HG03521 (cell line): ENCODE data around the gene MAPK12.

ENCODE experiments used
- ATAC-seq: cut with Tn5 transposase; IDR thresholded peaks from one replicate; pipeline ENCODE4 v1.9.1; 2021; ENCODE audit warnings: mild to moderate bottlenecking, moderate library complexity; ENCODE audit not compliant: unreplicated experiment

MAPK12 gene

DNA sequence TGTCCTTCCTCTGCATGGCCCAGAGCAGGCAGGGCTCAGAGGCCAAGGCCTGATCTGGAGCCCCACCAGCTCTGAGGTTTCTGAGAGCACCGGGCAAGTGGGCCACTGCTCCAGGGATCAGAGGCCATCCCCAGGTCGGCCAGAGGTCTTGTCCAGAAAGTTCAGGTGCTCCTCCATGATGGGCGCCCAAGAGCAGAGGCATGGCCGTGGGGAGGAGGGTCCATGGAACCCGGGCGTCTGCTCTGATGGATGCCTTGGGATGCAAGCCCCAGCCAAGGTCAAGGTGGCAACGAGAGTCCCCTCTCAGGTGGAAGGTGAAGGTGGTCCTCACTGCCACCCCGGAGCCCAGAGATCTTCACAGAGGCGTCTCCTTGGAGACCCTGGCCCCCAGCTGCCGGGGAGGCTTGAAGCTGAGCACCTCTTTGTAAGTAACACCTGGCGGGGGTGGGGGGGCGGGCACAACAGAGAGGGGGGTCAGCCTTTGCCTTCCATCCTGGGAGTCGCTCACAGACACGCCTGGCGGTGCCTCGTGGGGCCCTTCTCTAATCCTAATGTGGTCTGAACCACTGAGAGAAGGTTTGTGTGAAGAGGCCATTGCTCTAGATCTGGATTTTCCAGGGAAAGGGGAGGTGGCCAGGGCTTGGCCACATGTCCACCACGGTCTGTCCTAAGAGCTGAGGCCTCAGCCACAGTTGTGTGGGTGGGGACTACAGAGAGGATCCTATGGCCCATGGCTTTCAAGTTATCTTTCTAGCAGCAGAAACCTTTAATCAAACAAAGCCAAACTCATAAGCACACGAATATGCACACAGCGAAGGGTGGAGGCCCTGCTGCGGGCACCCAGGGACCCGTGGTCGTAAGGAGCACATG is 8.2 kb downstream of the MAPK12 start:
- no peak for ATAC-seq

DNA sequence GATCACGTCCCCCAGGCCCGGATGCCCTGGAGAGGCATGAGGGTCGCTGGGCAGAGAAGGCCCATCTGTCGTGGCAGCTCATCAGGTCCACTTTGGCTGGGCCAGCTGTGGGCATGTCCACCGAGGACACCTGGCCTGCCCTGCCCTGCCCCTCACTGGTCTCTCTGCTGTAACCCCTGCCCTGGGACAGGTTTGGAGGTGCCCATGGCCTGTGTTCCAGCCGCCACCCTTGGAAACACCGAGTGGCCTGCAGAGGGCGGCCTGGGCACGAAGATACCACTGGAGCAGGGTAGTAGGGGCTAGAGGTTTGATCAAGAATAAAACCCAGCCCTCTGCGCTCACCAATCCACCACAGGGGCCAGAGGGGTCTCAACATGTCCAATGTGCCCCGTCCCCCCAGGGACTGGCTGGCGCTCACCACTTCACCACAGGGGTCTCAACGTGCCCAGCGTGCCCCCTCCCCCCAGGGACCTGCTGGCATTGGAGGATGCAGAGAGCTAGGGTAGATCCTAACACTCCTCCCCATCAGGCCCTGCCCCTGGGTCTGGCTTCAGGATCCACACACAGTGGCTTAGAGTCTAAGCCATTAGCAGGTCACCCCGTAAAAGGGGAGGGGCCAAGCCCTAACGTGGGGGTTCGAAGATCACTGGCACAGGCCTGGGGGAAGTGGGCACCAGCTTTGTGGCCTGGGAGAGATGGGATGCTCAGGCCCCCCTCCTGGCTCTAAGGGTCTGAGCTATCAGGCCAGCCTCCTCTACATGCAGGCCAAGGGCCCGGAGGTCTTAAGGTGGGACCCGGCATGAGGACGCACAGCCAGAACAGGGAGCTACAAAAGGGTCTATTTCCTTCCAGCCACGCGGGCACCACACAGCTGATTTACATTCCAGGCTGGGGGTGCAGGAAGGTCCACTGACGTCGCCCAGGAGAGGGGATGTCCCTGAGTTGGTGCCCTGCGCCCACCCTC is 9.1 kb downstream of the MAPK12 start:
- ATAC-seq: no peak

DNA sequence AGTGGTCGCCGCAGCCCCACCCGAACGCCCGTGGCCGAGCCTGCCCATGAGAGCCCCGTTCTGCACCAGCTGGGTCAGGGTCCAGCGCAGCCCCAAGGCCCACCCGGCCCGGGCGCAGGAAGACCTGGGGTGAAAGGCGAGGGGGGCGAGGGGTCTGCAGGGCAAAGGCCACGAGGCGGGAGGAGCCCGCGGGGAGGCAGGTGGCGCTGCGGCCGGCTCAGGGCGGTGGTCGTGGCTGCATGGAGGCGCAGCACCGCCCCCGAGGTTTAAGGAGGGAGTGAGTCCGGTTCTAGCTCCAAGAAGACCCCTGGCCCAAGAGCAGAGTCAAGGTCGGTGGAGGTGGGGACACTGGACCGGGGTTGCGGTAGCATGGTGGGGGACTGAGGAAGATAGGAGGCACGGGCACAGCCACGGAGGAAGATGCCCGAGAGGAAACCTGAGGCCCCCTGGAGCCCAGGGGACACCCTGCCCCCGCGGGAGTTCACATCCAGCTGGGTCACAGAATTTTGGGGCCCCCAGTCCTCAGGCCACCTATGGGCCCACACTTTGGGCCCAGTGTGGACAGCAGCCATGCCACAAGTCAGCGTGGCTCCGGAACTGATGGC is 9.9 kb downstream of the MAPK12 start:
- ATAC-seq: no peak

DNA sequence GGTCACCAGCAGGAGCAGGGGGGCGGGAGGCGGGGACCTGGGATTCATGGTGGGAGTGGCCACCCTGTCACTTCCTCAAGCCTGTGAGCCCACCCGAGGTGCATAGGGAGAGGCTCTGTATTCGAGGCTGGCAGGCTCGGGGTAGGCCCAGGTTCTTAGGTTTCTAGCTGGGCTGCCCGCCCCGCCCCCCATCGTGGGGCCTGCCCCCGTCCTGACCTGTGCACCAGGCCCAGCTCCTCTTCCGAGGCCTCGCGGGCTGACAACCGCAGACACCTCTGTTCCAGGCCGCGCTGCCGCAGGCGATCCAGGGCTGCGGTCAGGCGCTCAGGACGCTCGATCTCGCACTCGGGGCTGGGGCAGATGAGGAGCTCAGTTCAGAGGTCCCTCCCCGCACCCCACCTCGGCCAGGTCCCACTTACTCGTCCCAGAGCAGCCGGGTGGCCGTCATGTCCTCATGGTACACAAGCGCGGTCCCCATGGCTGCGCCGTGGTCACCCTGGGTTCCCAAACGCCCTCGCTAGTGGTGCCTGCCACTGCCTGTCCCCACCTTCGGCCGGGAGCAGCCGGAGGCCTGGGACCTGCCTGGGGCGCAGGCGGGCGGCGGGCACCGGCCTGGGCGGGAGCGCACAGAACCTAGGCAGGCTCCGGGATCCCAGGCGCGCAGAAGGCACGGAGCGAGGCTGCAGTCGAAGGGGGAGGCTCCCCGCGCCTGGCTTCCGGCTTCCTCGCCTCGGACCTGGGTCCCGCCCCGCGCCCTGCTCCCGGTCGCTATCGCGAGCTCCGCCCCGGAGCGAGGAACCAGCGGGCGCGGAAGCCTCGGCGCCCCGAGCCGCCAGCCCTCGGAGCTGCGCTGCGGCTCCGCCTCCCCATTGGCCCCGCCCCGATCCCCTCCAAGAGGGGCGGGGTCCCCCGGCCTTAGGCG is 10.7 kb downstream of the MAPK12 start, which contains the start of gene HDAC10:
HDAC10 (minus strand) TSS at position 711 of the 922 bp plus-strand sequence; CDS start at position 478, 233 bp downstream.
- ATAC-seq: peak; percentile 56

- ATAC-seq: no peak
These were observed 11.3 kb downstream of the MAPK12 start for GRCh38 chr22:50250249-50250554.

- no peak for ATAC-seq
These were observed 11.9 kb downstream of the MAPK12 start for GRCh38 chr22:50249341-50250248.

DNA sequence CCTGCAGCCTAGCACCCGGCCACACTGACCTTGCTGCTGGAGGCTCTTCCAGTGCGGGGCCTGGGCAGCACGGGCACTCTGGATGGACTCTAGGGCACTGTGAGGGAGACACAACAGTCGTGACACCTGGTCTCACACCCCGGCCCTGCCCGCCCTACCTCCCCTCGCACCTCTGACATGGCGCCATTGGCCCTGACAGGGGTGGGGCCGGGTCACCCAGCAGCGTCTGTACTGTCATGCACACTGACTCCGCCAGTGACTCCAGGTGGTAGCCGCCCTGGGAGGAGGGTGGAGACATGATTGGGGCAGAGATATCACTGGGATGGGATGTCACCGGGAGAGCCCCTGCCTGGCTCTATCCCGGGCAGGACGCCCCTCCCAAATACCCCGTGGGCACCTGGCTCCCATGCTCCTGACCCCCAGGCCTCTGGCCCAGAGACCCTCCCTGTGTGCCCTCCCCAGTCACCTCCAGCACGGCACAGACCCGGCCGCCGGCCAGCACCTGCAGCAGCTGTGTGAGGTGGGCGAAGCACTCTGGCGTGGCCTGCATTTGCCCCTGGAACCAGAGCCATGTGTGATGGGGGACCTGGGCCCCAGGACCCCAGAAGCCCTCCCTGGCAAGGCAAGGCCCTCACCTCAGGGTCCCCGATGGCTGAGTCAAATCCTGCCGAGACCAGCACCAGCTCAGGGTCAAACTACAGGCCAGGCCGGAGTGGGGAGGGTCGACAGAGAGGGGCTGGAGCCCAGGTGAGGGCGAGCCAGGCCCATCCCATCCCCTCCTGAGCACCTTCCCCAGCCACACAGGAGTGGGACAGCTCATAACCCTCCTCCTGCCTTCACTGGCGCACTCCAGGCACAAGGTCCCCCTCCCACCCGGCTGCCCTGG is 13.0 kb downstream of the MAPK12 start:
- no peak for ATAC-seq

DNA sequence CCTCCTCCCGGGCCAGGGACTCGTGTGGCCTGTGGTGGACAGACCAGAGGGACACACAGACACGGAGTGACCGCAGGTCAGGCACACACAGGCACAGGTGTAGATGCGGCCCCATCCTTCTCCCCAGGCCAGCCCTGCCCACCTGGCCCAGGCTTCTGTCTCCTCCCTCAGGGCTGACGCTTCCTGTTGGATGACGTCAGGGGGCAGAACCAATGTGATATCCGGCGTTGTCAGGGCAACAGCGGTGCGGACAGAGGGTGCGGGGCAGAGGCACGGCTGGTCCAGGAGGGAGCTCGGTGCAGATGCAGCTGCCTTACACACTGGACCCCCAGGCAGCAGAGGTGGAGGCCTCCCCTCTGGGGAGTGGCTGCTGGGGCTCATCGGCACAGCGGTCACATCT is 13.7 kb downstream of the MAPK12 start:
- no peak for ATAC-seq

DNA sequence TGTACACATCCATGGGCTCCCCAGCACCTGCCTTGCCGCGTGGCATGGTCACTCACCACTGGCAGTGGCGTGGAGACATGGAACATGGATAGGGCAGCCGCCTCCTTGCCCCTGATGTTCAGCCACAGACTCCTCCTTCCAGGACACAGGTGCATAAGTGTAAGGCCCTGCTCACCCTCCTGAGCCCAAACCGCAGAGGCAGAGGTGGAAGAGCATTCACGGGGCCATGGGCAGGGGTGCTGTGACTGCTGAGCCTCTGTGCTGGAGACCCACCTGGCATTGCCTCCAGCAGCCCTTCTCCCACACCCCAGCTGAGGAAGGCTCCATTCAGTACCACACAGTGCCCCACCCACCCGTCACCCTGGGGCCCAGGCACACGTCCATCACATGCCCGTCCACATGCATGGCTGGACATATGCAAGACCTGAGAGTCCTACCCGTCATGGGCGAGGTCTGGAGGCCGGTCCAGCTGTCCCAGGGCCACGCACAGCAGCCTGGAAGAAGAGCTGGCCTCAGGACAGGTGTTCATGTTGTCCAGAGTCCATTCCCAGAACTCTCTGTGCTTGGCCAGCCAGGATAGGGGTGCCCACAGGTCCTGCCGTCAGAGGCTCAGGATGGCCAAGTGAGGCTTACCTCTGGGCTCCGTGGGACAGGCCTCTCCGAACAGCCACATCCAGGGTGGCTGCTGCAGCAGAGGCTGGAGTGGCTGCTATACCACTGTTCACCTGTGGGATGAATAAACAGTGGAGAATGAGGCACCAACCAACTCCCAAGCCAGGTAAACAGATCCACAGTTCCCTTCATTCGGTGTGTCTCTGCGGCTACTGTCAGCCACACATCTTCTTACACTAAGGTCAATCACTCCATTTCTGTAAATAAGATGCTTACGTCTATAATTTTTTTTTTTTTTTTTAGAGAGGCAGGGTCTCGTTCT is 15.0 kb downstream of the MAPK12 start:
- ATAC-seq: no peak

GRCh38 chr22:50245214-50246072 is 16.0 kb downstream of the MAPK12 start:
- peak; percentile 0 for ATAC-seq

GRCh38 chr22:50244420-50245213 is 16.9 kb downstream of the MAPK12 start, which contains the start of gene TUBGCP6:
TSS of gene TUBGCP6 (minus strand) at chr22:50245023. CDS start at chr22:50244459, 564 bp downstream.
- peak; percentile 65 for ATAC-seq

DNA sequence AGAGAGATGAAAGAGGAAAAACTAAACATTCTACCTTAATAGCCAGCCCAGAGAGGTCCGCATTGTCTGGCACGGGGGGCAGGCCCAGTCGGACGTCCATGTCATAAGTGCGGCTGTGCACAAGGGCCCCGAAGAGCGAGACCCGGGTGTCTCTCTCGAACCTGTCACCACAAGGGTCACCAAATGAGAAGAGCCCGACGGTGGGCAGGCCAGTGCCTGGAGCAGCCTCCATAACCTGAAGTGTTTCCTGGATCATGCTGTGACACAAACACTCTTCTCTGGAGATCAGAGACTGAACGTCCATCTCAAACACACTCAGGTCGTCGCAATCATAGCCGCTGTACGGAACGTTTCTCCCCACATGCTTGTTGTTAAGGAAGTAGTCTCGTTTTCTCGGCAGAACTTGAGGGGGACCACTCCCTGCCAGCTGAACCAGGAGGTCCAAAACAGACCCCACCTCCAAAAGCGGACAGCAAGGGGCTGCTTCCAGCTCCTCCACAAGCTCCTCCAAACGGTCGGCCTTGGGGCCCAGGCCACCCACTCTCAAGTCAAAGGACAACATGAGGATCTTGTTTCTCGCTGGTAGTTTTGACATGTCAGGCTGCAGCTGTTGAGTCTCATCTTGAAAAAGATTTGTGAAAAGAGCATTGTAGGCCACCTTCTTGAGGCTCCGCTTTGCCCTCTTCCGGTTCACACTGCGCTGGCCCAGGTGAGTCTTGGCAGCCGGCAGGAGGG is 17.6 kb downstream of the MAPK12 start:
- no peak for ATAC-seq

DNA sequence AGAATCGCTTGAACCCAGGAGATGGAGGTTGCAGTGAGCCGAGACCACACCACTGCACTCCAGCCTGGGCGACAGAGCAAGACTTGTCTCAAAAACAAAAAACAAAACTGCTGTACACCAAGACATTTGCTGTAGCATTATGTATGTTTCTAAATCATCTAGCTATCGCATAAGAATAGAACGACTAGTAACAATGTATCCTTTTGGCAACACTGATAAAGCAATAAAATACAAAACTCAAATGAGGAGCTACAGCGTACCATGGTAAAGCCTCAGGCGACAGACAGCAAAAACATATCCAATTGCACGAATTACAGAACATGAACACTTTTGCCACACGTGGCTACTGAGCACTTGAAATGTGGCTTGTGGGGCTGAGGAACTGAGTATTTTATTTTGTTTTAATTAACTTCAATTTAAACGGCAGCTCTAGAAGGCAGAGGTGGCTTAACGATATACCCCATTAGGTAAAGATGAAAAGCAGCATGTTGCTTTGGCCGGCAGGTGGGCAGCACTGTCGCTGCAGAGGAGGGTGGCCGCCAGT is 19.0 kb downstream of the MAPK12 start:
- no peak for ATAC-seq

- no peak for ATAC-seq
These were observed 22.7 kb downstream of the MAPK12 start for GRCh38 chr22:50238755-50239154.
